DND-41 (cell line): Measurements from ENCODE around the gene ARMC9.

Experiments
- EZH2 ChIP-seq: IDR thresholded peaks from 3 replicates; pipeline ENCODE4 v1.6.1; 2012; ENCODE audit warnings: borderline replicate concordance, low read depth, mild to moderate bottlenecking, moderate library complexity, low read length, inconsistent platforms; ENCODE audit not compliant: severe bottlenecking
- TF ChIP-seq, protein P1 (sequence below): IDR thresholded peaks from 2 replicates; pipeline ENCODE4 v1.5.1; 2012; ENCODE audit warnings: borderline replicate concordance, low read length, moderate library complexity, mild to moderate bottlenecking; ENCODE audit not compliant: poor library complexity, severe bottlenecking; ENCODE audit errors: extremely low read depth

DNA sequence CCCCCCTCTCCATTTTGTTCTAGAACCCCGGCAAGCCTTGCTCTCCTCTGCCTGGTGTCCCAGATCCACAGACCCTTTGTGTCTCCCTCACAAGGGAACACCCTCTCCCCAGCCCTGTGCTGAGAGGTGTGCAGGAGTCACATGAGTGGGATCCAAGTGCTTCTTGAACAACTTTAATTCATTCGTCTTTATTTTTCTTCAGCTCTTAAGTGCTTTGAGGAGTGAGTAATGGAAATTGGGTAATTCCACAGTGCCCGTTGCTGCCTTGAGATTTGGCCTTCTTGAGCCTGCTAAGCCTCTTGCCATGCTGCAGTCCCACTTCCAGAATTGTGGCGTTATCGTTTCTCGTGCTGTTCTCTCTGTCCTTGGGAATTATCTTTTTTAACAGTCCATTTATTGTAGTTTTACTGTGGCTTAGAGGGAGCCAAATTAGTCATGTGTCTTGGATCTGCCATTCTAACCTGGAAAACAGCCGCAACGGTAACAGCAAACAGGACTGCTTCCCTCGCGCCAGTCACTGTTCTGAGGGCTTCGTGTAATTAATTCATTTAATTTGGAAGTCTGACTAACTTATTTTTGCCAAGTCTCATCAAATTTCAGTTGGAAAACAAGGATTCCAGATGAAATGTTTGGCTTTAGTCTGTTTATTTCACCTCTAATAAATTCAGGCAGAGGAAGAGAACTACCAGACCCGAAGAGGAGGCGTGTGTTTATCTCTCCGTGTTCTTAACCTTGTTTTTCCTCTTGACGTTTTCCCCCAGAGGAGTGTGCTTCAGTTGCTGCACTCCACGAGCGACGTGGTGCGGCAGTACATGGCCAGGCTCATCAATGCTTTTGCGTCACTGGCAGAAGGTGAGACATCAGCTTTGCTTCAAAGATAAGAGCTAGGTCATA, 72.0 kb downstream of the ARMC9 start:
- TF ChIP-seq EZH2 = no peak
- TF ChIP-seq, protein P1, sequence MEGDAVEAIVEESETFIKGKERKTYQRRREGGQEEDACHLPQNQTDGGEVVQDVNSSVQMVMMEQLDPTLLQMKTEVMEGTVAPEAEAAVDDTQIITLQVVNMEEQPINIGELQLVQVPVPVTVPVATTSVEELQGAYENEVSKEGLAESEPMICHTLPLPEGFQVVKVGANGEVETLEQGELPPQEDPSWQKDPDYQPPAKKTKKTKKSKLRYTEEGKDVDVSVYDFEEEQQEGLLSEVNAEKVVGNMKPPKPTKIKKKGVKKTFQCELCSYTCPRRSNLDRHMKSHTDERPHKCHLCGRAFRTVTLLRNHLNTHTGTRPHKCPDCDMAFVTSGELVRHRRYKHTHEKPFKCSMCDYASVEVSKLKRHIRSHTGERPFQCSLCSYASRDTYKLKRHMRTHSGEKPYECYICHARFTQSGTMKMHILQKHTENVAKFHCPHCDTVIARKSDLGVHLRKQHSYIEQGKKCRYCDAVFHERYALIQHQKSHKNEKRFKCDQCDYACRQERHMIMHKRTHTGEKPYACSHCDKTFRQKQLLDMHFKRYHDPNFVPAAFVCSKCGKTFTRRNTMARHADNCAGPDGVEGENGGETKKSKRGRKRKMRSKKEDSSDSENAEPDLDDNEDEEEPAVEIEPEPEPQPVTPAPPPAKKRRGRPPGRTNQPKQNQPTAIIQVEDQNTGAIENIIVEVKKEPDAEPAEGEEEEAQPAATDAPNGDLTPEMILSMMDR = no peak
